ENCODE data around the gene ADGRF1.

ADGRF1 gene

DNA sequence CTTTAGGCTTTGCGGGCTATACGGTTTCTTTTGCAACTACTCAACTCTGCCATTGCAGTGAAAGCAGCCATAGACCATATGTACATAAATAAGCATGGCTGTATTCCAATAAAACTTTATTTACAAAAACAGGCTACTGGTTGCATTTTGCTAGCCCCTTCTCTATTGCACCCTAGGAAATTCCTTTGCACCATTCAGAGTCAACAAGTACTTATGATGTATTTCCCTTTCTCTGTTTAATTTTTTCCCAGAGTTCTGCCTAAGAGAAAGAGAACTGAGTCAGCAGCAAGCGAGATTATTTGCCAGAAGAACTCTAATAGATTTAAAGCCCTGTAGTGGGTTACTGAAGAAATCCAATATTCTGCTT lies 33.8 kb downstream of the ADGRF1 start:
- Mint-ChIP-seq H3K27ac (no peak overlapping the region), H3K27me3 (ENCODE audit: low read depth, poor library complexity) (peaks cover under 1% of the 10 kb centered on the region), H3K36me3 (ENCODE audit: low read depth) (no peaks in the 10 kb centered on the region), H3K4me3 (no peak overlapping the region), H3K9me3 (peaks cover under 1% of the 10 kb centered on the region), H3K4me1 (no peaks in the 10 kb centered on the region)
- DNase-seq = no peak
- no peak for TF ChIP-seq CTCF (IDR thresholded peaks at IDR 0.05)

- no peaks in the 10 kb centered on the region for H3K27me3 Mint-ChIP-seq (ENCODE audit: low read depth, poor library complexity)
- no peak for DNase-seq
- H3K9me3 Mint-ChIP-seq = no peaks in the 10 kb centered on the region
- no peaks in the 10 kb centered on the region for H3K4me1 Mint-ChIP-seq
- no peak for TF ChIP-seq CTCF (IDR thresholded peaks at IDR 0.05)
- H3K27ac Mint-ChIP-seq = no peak overlapping the region
- H3K36me3 Mint-ChIP-seq (ENCODE audit: low read depth) = no peaks in the 10 kb centered on the region
- H3K4me3 Mint-ChIP-seq = no peak overlapping the region
These were observed 34.3 kb downstream of the ADGRF1 start for GRCh38 chr6:47007657-47008396.

DNA sequence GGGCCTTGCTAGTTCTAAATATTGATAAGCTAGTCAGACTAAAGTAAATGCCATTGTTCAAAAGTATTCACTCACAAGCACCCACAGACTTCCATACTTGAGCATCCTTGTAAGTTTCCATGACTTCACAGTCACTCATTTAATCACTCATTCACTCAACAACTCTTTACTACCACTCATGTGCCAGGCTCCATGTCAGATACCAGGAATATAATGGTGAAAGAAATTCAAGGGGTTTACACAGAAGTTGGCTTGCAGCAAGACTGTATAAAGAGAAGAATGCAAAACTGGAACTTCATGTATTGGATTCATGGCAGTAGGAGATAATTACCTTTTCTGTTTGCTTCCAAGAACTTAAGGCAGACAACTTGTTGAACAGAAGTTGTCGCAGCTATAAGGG lies 36.6 kb downstream of the ADGRF1 start:
- Mint-ChIP-seq H3K36me3 (ENCODE audit: low read depth) (no peaks in the 10 kb centered on the region), H3K27ac (no peak overlapping the region), H3K9me3 (no peaks in the 10 kb centered on the region), H3K27me3 (ENCODE audit: low read depth, poor library complexity) (no peaks in the 10 kb centered on the region), H3K4me3 (no peak overlapping the region), H3K4me1 (no peaks in the 10 kb centered on the region)
- DNase-seq = no peak
- no peak for TF ChIP-seq CTCF (IDR thresholded peaks at IDR 0.05)

DNA sequence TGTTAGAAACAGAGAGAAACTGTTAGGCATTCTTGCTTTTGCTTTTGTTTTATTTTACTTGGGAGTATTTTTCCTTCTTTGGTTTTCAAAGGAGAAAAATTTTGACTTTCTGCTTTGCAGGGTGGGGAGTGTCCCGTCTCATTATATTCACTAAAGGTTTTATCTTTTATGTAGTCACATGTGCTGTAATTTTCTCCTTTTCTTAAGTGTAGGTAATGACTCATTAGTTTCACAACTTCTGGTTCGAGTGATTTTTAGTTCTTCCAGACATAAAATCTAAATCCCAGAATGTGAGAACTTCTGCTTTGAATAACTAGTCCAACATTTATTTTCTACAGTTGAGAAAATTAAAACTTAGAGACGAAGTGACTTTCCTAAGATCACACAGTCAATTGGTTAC lies 37.7 kb downstream of the ADGRF1 start:
- H3K4me1 Mint-ChIP-seq = no peaks in the 10 kb centered on the region

GRCh38 chr6:47000842-47001241 lies 41.3 kb downstream of the ADGRF1 start:
- no peak overlapping the region for H3K27ac Mint-ChIP-seq
- H3K4me3 Mint-ChIP-seq = no peak overlapping the region
- DNase-seq = no peak
- no peaks in the 10 kb centered on the region for H3K4me1 Mint-ChIP-seq
- H3K27me3 Mint-ChIP-seq (ENCODE audit: low read depth, poor library complexity) = peaks cover 7% of the 10 kb centered on the region
- no peak for TF ChIP-seq CTCF (IDR thresholded peaks at IDR 0.05)
- H3K9me3 Mint-ChIP-seq = no peaks in the 10 kb centered on the region
- no peaks in the 10 kb centered on the region for H3K36me3 Mint-ChIP-seq (ENCODE audit: low read depth)

More for the DNA sequence above, 37.7 kb downstream of the ADGRF1 start:
- no peaks in the 10 kb centered on the region for H3K27me3 Mint-ChIP-seq (ENCODE audit: low read depth, poor library complexity)
- no peak overlapping the region for H3K4me3 Mint-ChIP-seq
- H3K36me3 Mint-ChIP-seq (ENCODE audit: low read depth) = no peaks in the 10 kb centered on the region
- no peak overlapping the region for H3K27ac Mint-ChIP-seq
- no peaks in the 10 kb centered on the region for H3K9me3 Mint-ChIP-seq
- no peak for TF ChIP-seq CTCF (IDR thresholded peaks at IDR 0.05)
- DNase-seq = no peak

DNA sequence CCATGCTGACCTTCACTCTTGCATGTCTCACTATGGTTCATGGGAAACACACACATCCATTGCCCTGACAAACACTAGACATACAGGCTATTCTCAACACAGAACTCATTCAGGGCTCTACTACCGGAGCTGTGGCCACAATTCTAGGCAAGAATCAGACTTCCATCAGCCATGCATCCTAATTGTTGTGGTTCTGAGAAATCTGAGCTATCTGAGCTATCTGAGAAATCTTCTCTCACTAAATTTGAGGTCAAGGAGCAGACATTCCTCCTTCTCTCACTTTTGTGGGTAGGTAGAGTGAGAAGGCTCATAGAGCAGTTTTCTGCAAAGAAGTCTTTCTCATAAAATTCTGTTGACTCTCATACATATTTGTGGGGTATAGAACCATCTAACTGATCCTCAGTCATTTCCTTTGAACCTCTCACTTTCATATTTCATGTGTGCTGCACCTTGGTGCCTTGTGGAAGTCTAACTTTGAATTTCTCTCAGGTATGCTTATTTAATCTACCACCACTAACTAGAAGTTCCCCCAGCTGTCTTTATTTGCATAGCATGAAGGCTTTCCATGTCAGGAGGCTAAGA lies 43.6 kb downstream of the ADGRF1 start:
- DNase-seq = no peak
- Mint-ChIP-seq H3K9me3 (no peaks in the 10 kb centered on the region), H3K27me3 (ENCODE audit: low read depth, poor library complexity) (peaks cover 10% of the 10 kb centered on the region), H3K4me1 (no peaks in the 10 kb centered on the region), H3K36me3 (ENCODE audit: low read depth) (no peaks in the 10 kb centered on the region), H3K4me3 (no peak overlapping the region), H3K27ac (no peak overlapping the region)
- TF ChIP-seq CTCF (IDR thresholded peaks at IDR 0.05) = no peak

Measured in nephron progenitor cell (in vitro differentiated cells).